HG02759 (cell line): ENCODE measurements around the gene ALPK1.

Source experiments
- ATAC-seq: cut with Tn5 transposase; IDR thresholded peaks from one replicate; pipeline ENCODE4 v1.9.1; 2021; ENCODE audit warnings: mild to moderate bottlenecking, moderate library complexity; ENCODE audit not compliant: unreplicated experiment

Gene ALPK1

GRCh38 chr4:112327965-112328733 lies 31.0 kb downstream of the ALPK1 start:
- peak; percentile 82 for ATAC-seq

- ATAC-seq, result no peak
Observed at GRCh38 chr4:112328734-112329130, 31.6 kb downstream of the ALPK1 start.

- ATAC-seq, result no peak
Observed at GRCh38 chr4:112329672-112330375, 32.7 kb downstream of the ALPK1 start.

GRCh38 chr4:112330921-112331320 lies 33.8 kb downstream of the ALPK1 start:
- no peak for ATAC-seq

GRCh38 chr4:112332398-112332797 lies 35.2 kb downstream of the ALPK1 start:
- ATAC-seq, result no peak

GRCh38 chr4:112340023-112340422 lies 42.9 kb downstream of the ALPK1 start:
- no peak for ATAC-seq

- ATAC-seq, result no peak
Observed at GRCh38 chr4:112341033-112341432, 43.9 kb downstream of the ALPK1 start.

- no peak for ATAC-seq
Observed at GRCh38 chr4:112343330-112344080, 46.3 kb downstream of the ALPK1 start.

GRCh38 chr4:112348488-112349158 lies 51.5 kb downstream of the ALPK1 start:
- ATAC-seq, result no peak

- ATAC-seq, result no peak
Observed at GRCh38 chr4:112352736-112353135, 55.6 kb downstream of the ALPK1 start.

GRCh38 chr4:112355662-112356061 lies 58.5 kb downstream of the ALPK1 start:
- no peak for ATAC-seq

- no peak for ATAC-seq
Observed at GRCh38 chr4:112357453-112357852, 60.3 kb downstream of the ALPK1 start.

- ATAC-seq, result no peak
Observed at GRCh38 chr4:112357897-112358296, 60.7 kb downstream of the ALPK1 start.

GRCh38 chr4:112358415-112358814 lies 61.2 kb downstream of the ALPK1 start:
- no peak for ATAC-seq

- ATAC-seq, result no peak
Observed at GRCh38 chr4:112358952-112359749, 62.0 kb downstream of the ALPK1 start.

GRCh38 chr4:112361181-112361791 lies 64.1 kb downstream of the ALPK1 start:
- peak; percentile 91 for ATAC-seq

- no peak for ATAC-seq
Observed at GRCh38 chr4:112370466-112370865, 73.3 kb downstream of the ALPK1 start.

GRCh38 chr4:112371361-112371760 lies 74.2 kb downstream of the ALPK1 start:
- no peak for ATAC-seq

- ATAC-seq, result no peak
Observed at GRCh38 chr4:112374850-112375249, 77.7 kb downstream of the ALPK1 start.

- peak; percentile 64 for ATAC-seq
Observed at GRCh38 chr4:112377171-112377570, 80.0 kb downstream of the ALPK1 start.
